A549 treated with AZD2906 at 1 μM for 4 hours (cell line): Measurements from ENCODE around the gene GRIA2. TPM values are rescaled to one million over a fixed set of nuclear protein-coding genes. Genes with fewer than 3 reads are reported as not detected.

Source experiments
- total RNA-seq: library from RNA; stranded (reverse); fragments of 200-300 nt; extraction: Qiagen RNA extraction; gene quantifications from 5 replicates; pipeline ENCODE4 v1.2.3, GENCODE V29; 2022

The GRIA2 gene
- not detected in 5 replicates for total RNA-seq

GRCh38 chr4:157220371-157220881, at the start of gene GRIA2:
TSS of gene GRIA2 (plus strand) at chr4:157220728. CDS start at chr4:157221043, 315 bp downstream.

Other genes starting within 250 kb of the GRIA2 start
- 2.3 to 4.5 TPM (median 2.7 TPM) in 5 replicates for gene PDGFC, start 248.9 kb upstream of the GRIA2 start, total RNA-seq
- gene GLRB, start 144.6 kb upstream of the GRIA2 start, total RNA-seq = 0.51 to 1.00 TPM (median 0.63 TPM) in 5 replicates